GM23338 (cell line): ENCODE data around the gene SHISA6. TPM values are rescaled to one million over a fixed set of nuclear protein-coding genes. Genes with fewer than 3 reads are reported as not detected.

ENCODE experiments used
- ATAC-seq: fragments of 200-7000 bp; cut with Tn5 transposase; 3 replicates; pipeline ENCODE4 v1.9.1; 2020
- DNase-seq: peaks from one replicate; pipeline ENCODE4 v3.0.0-alpha.2; 2015; ENCODE audit warnings: low spot score
- H2AFZ ChIP-seq: fragments of 200-600 bp; sonication (generic); 2 replicates; pipeline ENCODE4 v1.8.0; 2016; ENCODE audit warnings: antibody characterized with exemption, mild to moderate bottlenecking, moderate library complexity
- H3F3A ChIP-seq: fragments of 200-600 bp; sonication (generic); replicated peaks from 2 replicates; pipeline ENCODE4 v1.8.0; 2017; ENCODE audit warnings: antibody characterized with exemption, mixed run types, low read depth
- H3K27ac ChIP-seq: fragments of 200-600 bp; sonication (generic); 2 replicates; pipeline ENCODE4 v1.6.1; 2016; ENCODE audit warnings: low read depth
- H3K27me3 ChIP-seq: fragments of 200-600 bp; sonication (generic); 2 replicates; pipeline ENCODE4 v1.8.0; 2016; ENCODE audit warnings: mild to moderate bottlenecking, mixed run types, moderate library complexity; ENCODE audit not compliant: insufficient read depth
- H3K36me3 ChIP-seq: fragments of 200-600 bp; sonication (generic); 2 replicates; pipeline ENCODE4 v1.8.0; 2016; ENCODE audit warnings: mild to moderate bottlenecking; ENCODE audit not compliant: insufficient read depth
- H3K4me1 ChIP-seq: fragments of 200-600 bp; sonication (generic); 2 replicates; pipeline ENCODE4 v1.8.0; 2016; ENCODE audit warnings: mild to moderate bottlenecking, moderate library complexity; ENCODE audit not compliant: insufficient read depth
- H3K4me2 ChIP-seq: fragments of 200-600 bp; sonication (generic); 2 replicates; pipeline ENCODE4 v1.7.1; 2017; ENCODE audit warnings: mixed run types
- H3K4me3 ChIP-seq: fragments of 200-600 bp; sonication (generic); 2 replicates; pipeline ENCODE4 v1.6.1; 2016; ENCODE audit warnings: mixed run types
- H3K79me2 ChIP-seq: fragments of 200-600 bp; sonication (generic); replicated peaks from 2 replicates; pipeline ENCODE4 v1.8.0; 2017; ENCODE audit warnings: mild to moderate bottlenecking; ENCODE audit not compliant: insufficient read depth
- H3K9me2 ChIP-seq: fragments of 200-600 bp; sonication (generic); 2 replicates; pipeline ENCODE4 v1.8.0; 2017; ENCODE audit not compliant: insufficient read depth
- H4K20me1 ChIP-seq: fragments of 200-600 bp; sonication (generic); replicated peaks from 2 replicates; pipeline ENCODE4 v1.8.0; 2017; ENCODE audit warnings: mild to moderate bottlenecking; ENCODE audit not compliant: insufficient read depth
- H3K27ac Mint-ChIP-seq: 2 replicates; pipeline ENCODE4 v1.8.0; 2020; ENCODE audit warnings: inconsistent platforms, mild to moderate bottlenecking, moderate library complexity, mixed read lengths
- H3K27me3 Mint-ChIP-seq: 3 replicates; pipeline ENCODE4 v1.8.0; 2022; ENCODE audit warnings: low read depth, mild to moderate bottlenecking, moderate library complexity, mixed read lengths, inconsistent platforms; ENCODE audit not compliant: insufficient read depth, poor library complexity
- H3K36me3 Mint-ChIP-seq: 3 replicates; pipeline ENCODE4 v1.8.0; 2021; ENCODE audit warnings: low read depth, mild to moderate bottlenecking, inconsistent platforms, moderate library complexity, mixed read lengths
- H3K4me1 Mint-ChIP-seq: 3 replicates; pipeline ENCODE4 v1.8.0; 2020; ENCODE audit warnings: mild to moderate bottlenecking, inconsistent platforms, mixed read lengths
- H3K4me3 Mint-ChIP-seq: 3 replicates; pipeline ENCODE4 v1.8.0; 2021; ENCODE audit warnings: moderate library complexity, mild to moderate bottlenecking, inconsistent platforms, mixed read lengths
- H3K9me3 Mint-ChIP-seq: 3 replicates; pipeline ENCODE4 v1.8.0; 2020; ENCODE audit warnings: moderate library complexity, mild to moderate bottlenecking, inconsistent platforms, mixed read lengths
- CREB1 ChIP-seq: fragments of 250-450 bp; sonication (Bioruptor Pico); IDR thresholded peaks from 2 replicates; pipeline ENCODE4 v1.5.0; 2020; ENCODE audit warnings: low read depth, mild to moderate bottlenecking, moderate library complexity
- CTCF ChIP-seq, 2 experiments: fragments of 200-600 bp in 1 of 2; sonication (generic) in 1 of 2; conservative IDR thresholded peaks; 2 replicates each; pipeline versions ENCODE4 v1.5.1 to v1.6.1; 2016 to 2017; ENCODE audit warnings: antibody characterized with exemption in 2 of 2, low read depth in 2 of 2, mild to moderate bottlenecking in 2 of 2, moderate library complexity in 1 of 2
- ETS1 ChIP-seq: IDR thresholded peaks from 2 replicates; pipeline ENCODE4 v1.6.1; 2016; ENCODE audit warnings: antibody characterized with exemption
- EZH2 ChIP-seq: fragments of 200-600 bp; sonication (generic); IDR thresholded peaks from one replicate; pipeline ENCODE4 v1.8.0; 2017; ENCODE audit warnings: antibody characterized with exemption, mild to moderate bottlenecking, low read depth; ENCODE audit not compliant: unreplicated experiment
- EZH2phosphoT487 ChIP-seq: fragments of 200-600 bp; sonication (generic); IDR thresholded peaks from one replicate; pipeline ENCODE4 v1.8.1; 2018; ENCODE audit warnings: antibody characterized with exemption; ENCODE audit not compliant: unreplicated experiment
- JUNB ChIP-seq: IDR thresholded peaks from one replicate; pipeline ENCODE4 v1.6.1; 2016; ENCODE audit warnings: antibody characterized with exemption; ENCODE audit not compliant: unreplicated experiment
- NANOG ChIP-seq: IDR thresholded peaks from 2 replicates; pipeline ENCODE4 v1.6.1; 2016; ENCODE audit warnings: antibody characterized with exemption, borderline replicate concordance
- POLR2AphosphoS5 ChIP-seq: IDR thresholded peaks from 2 replicates; pipeline ENCODE4 v1.6.1; 2016; ENCODE audit warnings: antibody characterized with exemption, low read depth
- REST ChIP-seq: IDR thresholded peaks from one replicate; pipeline ENCODE4 v1.6.1; 2018; ENCODE audit warnings: antibody characterized with exemption; ENCODE audit not compliant: unreplicated experiment
- STAT1 ChIP-seq: IDR thresholded peaks from one replicate; pipeline ENCODE4 v1.6.1; 2016; ENCODE audit warnings: antibody characterized with exemption; ENCODE audit not compliant: unreplicated experiment
- ZNF114 ChIP-seq: fragments of 250-450 bp; sonication (Bioruptor Pico); IDR thresholded peaks from 2 replicates; pipeline ENCODE4 v1.5.0; 2020; ENCODE audit warnings: mild to moderate bottlenecking, moderate library complexity
- ZNF331 ChIP-seq: fragments of 250-450 bp; sonication (Bioruptor Pico); IDR thresholded peaks from 2 replicates; pipeline ENCODE4 v1.5.0; 2020; ENCODE audit warnings: low read depth, mild to moderate bottlenecking, moderate library complexity
- ZNF462 ChIP-seq: fragments of 250-450 bp; sonication (Bioruptor Pico); IDR thresholded peaks from 2 replicates; pipeline ENCODE4 v1.5.0; 2020; ENCODE audit warnings: mild to moderate bottlenecking, moderate library complexity
- polyA plus RNA-seq: library from polyadenylated mRNA; unstranded; fragments of >200 nt; fragmentation: Nextera tagmentation; extraction: Ambion mirVana; gene quantifications from 2 replicates; pipeline ENCODE4 v1.2.1, GENCODE V29; 2016
- total RNA-seq: library from RNA; depleted of rRNA; stranded (reverse); fragments of >200 nt; shearing (Covaris generic); gene quantifications from 2 replicates; pipeline ENCODE4 v1.2.3, GENCODE V29; 2014

The SHISA6 gene
- total and polyA plus RNA-seq, 2 experiments from 2014 or later, result 0.52 TPM; not detected in 1

GRCh38 chr17:11366272-11366850 is 125.3 kb downstream of the SHISA6 start:
- ATAC-seq, result no peak
- H3K9me3 Mint-ChIP-seq, result peaks cover 35% of the 10 kb centered on the region
- H3K9me2 ChIP-seq, result no peaks in the 10 kb centered on the region

More at GRCh38 chr17:11366272-11366850, 125.3 kb downstream of the SHISA6 start:
- H3K4me3 ChIP-seq, result no peak overlapping the region
- H3K36me3 Mint-ChIP-seq, result peaks cover 32% of the 10 kb centered on the region; the same call in 2 of the 3 replicates
- H3K27me3 Mint-ChIP-seq, result no peaks in the 10 kb centered on the region
- no peaks in the 10 kb centered on the region for H3K79me2 ChIP-seq
- H3K4me1 Mint-ChIP-seq, result no peaks in the 10 kb centered on the region
- DNase-seq, result no peak
- TF ChIP-seq CTCF (conservative IDR thresholded peaks at IDR 0.05; ENCODE audit: low read depth in 2 of 2) (no peak), EZH2phosphoT487 (no peak), ZNF114 (CRISPR knock-in tag) (no peak), ETS1 (no peak), NANOG (no peak), JUNB (no peak), REST (no peak), ZNF462 (no peak), CREB1 (CRISPR knock-in tag) (no peak), POLR2AphosphoS5 (no peak), STAT1 (no peak), EZH2 (no peak), ZNF331 (CRISPR knock-in tag) (no peak)
- no peak overlapping the region for H2AFZ ChIP-seq
- no peaks in the 10 kb centered on the region for H3F3A ChIP-seq
- peaks cover 11% of the 10 kb centered on the region for H3K36me3 ChIP-seq
- no peak overlapping the region for H3K4me2 ChIP-seq
- H4K20me1 ChIP-seq, result no peaks in the 10 kb centered on the region
- no peak overlapping the region for H3K4me3 Mint-ChIP-seq
- H3K4me1 ChIP-seq, result no peaks in the 10 kb centered on the region
- H3K27ac ChIP-seq, result no peak overlapping the region
- H3K27ac Mint-ChIP-seq, result no peak overlapping the region
- no peaks in the 10 kb centered on the region for H3K27me3 ChIP-seq
